ENCODE results near the gene HERC5.

HERC5 gene

DNA sequence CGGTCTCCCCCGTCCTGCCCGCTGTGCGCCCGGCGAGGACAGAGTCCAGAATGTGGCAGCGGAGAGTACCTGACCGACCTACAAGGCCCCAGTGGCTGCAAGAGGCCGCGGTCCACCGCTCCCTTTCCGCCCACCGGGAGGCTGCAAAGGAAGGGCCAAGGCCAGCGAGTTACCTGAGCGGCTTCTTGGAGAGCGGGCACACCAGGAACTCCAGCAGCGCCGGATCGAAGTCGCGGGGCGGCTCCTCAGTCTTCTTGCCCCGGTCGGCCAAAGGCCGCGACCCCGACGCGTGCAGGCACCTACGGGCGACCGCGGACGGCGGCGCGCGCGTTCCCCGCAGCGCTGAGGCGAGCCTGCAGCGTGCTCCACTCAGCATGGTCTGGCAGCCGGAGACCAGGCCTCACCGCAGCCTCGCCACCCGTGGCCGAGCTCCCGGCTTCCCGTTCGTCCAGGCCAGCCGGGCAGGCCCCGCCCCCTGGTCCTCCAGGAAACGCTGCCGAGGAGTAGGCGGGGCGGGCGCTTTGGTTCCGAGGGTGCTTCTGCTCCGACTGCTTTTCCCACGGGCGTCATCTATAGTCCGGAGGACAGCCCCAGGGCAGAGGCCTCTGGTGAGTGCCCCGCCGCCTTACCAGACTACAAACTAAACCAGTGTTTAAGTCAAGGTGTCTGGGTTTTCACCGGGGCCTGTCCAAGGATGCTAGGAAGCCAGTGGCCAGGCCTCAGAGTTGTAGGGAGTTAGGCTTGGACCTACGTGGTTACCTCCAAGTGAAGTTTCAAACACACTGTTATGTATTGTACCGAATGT, 66.6 kb downstream of the HERC5 start, which contains the start of gene PYURF:
PYURF (minus strand) TSS at position 452 of the 805 bp plus-strand sequence; CDS start at position 376, 76 bp downstream.
- peak; percentile 20 to 51 (median 26) for DNase-seq

DNA sequence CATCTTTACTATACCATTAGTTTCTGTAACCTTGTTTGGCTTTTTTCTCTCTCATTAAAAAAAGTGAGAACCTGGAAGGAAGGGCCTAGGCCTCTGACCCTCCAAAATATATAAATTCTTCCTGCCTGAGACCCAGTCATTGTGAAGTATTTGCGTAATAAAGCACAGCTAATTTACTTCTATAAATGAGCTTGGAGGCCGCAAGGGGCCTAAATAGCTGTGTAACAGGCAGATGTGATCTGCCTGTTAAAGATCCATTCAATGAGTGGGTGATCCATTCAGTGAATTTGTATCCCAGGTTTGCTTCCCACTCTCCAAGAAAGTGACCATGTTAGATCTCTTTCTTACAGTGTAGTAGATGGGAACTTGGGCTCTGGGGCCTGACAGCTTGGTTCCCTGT, 67.3 kb downstream of the HERC5 start:
- DNase-seq, result no peak

DNA sequence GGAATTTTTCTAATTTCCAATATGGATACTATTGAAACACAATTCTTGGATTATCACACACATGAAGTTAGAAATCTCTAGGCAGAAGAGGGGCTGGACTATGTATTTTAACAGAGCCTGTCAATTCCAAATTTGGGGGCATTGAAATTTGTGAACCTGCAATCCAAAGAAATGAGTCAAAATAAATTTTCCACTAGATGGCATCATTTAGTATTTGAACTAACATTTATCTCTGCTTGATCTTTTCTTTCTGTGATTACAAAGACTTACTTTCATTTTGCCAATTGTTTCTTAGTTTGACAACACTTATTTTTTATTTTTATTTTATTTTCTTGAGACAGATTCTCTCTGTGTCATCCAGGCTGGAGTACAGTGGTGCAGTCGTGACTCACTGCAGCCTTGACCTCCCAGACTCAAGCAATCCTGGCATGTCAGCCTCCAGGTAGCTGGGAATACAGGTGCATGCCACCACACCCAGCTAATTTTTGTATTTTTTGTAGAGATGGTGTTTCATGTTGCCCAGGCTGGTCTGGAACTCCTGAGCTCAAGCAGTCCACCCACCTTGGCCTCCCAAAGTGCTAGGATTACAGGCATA, 69.4 kb downstream of the HERC5 start:
- no peak for DNase-seq

DNA sequence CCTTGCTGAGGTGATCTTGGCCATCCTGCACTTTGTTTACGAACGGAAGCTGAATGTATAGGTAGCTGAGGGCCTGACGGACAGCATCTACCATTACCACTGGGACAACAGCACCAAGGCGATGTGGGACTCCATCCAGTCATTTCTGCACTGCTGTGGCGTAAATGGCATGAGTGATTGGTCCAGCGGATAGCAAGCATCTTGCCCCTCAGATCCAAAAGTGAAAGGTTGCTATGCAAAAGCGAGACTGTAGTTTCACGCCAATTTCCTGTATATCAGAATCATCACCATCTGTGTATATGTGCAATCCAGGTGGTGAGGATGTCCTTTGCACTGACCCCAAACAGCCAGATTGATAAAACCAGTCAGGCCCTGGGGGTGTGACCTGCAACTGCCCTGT, 70.9 kb downstream of the HERC5 start:
- no peak for DNase-seq

DNA sequence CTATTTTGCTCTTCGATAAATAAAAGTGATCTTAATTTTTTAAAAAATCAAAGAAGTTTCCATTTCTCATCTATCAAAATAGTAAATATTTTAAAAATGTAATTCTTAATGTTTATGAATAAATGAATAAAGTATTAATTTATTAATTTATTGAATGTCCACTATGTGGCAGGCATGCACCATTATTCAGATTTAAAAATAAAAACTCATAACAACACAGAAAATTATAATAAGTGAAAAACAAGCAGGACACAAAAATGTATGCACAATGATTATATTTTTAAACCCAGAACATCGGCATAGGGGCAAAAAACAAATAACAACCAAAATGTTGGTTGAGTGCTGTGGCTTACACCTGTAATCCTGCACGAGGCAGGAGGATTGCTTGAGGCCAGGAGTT, 71.9 kb downstream of the HERC5 start:
- no peak for DNase-seq

DNA sequence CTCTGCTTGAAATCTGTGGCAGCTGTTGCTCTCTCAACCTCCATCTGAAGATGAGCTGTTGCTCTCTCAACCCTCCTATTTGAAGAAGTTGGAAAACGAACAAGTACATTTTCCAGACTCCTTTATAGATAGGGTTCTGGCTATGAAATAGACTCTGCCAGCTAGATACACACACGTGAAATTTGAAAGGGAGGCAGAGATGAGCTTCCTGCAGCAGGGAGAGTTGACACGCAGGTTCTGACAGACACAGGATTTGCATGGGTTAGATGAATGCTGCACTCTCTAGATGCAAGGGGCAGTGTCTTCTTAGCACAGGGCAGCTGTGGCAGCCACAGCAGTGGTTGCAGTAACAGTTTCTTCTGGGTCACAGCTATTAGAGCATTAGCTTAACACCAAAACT, 74.6 kb downstream of the HERC5 start:
- DNase-seq, result no peak

DNA sequence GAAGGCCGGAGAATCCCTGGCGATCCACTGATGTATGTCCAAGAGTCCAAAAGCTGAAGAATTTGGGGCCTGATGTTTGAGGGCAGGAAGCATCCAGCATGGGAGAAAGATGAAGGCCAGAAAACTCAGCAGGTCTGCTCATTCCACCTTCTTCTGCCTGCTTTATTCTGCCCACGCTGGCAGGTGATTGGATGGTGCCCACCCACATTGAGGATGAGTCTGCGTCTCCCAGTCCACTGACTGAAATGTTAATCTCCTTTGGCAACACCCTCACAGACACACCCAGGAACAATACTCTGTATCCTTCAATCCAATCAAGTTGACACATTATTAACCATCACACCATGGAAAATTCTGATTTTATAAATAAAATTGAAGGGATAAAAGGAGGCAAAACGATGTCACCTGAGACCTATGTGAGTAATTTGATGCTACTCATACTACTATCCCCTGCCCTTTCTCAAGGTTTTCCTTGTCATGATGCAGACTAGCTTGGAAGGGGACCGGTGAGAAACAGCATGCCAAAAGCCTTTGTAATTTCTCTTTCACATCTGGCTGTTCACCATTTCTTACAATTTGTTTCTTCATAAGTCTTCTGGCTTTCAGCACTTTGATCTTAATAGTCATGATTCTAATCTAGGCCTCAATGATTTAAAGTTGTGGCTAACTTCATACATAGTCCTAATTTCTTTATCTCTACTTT, 76.3 kb downstream of the HERC5 start:
- DNase-seq, result no peak

DNA sequence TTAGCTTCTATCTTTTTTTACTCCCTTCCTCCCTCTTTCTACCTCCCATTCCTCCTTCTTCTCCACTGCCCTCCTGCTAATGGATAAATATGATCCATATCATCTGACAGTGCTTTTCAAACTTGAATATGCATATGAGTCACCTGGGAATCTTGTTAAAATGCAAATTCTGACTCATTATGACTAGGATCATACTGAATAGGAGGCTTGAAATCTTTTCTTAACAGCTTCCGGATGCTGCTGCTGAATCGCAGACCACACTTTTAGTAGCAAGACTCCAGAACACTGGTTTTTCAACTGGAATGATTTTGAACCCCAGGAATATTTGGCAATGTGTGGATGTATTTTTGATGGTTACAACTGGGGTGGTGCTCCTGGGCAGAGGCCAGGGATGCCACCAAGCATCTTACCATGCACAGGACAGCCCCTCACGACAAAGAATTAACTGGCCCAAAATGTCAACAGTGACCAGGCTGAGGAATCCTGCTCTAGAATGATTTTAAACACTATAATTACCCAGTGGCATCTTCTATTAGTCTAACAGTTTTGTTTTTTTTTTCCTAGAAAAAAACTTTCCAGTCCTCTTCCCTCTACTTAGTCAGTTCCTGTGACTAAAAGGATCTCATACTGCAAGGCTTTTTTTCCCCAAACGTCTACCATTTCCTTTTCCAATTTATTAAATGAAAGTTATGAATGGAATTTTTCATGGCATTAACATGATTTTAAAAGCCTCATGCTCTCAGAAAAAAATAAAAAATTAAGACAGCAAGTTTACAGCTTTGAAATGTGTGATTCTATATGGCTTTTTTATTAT, 77.2 kb downstream of the HERC5 start:
- DNase-seq, result no peak

DNA sequence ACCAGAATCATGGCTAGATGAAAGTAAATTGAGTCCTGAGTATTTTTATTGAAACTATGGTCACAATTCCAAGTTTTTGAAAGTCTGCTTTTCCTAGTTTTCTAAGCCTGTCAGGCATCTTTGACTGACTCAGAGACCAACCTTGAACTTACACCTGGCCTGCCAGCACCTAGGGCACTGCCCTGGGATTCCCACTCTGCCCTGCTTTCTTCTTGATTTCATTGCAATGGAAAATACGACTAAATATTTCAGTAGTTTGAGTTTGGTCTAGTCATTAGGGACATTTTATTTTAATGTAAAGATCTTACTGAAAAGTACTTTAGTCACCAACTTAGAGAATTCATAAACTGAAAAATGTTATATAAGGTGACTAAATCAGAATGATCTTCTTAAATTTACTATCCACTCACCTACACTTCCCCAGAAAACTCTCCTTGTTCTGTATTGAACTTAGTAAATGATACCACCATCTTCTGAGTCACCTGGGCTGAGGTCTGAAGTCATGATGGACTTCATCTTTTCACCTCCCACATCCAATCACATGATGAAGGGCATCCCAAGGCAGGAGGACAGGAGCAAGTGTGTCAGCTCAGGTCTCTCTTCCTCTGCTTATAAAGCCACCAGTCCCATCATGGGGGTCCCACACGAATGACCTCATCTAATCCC, 78.3 kb downstream of the HERC5 start:
- no peak for DNase-seq

DNA sequence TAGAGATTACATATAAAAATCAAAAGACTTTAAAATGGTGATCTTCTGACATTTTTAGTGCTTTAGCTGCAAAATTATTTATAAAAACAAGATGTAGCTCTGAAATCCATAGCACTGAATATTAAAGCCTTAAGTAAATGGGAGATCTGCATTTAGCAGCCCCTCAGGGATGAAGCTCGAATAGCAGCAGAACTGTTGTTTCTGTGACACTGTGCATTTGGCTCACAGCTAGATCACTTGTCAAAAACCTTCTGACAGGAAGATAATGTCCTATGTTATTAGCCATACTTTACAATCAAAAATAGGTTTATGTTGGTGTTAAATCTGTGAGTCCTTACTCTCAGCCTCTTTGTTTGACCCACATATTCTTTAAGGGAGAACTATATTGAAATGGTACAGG, 80.8 kb downstream of the HERC5 start:
- DNase-seq, result no peak

DNA sequence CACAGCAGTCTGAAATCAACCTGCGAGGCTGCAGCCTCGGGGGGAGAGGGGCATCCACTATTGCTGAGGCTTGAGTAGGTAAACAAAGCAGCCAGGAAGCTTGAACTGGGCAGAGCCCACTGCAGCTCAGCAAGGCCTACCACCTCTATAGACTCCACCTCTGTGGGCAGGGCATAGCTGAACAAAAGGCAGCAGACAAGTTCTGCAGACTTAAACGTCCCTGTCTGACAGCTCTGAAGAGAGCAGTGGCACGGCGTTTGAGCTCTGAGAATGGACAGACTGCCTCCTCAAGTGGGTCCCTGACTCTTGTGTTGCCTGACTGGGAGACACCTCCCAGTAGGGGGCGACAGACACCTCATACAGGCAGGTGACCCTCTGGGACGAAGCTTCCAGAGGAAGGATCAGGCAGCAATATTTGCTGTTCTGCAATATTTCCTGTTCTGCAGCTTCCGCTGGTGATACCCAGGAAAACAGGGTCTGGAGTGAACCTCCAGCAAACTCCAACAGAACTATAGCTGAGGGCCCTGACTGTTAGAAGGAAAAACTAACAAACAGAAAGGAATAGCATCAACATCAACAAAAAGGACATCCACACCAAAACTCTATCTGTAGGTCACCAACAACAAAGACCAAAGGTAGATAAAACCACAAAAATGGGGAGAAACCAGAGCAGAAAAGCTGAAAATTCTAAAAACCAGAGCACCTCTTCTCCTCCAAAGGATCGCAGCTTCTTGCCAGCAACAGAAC, 82.6 kb downstream of the HERC5 start:
- peak; percentile 25 to 62 (median 38) for DNase-seq

DNA sequence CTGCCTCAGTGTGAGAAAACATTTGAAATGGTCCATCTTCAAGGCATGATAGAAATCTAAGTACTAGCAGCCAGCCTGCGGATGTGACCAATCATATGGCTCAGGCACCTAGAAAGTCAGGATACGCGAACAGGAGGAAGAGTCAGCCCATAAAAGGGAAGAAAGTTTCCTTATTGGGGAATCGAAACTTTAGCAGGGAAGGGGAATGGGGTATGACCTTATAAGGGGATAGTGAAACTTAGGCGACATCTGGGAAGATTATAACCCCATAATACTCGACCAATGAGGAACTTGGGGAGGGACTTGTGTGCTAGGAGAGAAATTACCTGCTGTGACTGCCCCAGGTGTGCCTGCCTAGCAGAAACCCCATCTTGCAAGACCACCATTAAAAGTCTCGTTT, 92.9 kb downstream of the HERC5 start:
- DNase-seq, result no peak

Measured in activated naive CD4-positive, alpha-beta T cell (primary cell).